Body of pancreas (tissue), 4 donors: ENCODE data around the gene PLEKHF1.
"Not testable (repeated sequence)": the region's sequence is repeated elsewhere in the genome, so short reads cannot be mapped to it uniquely, and the experiment has no call there.

Experiments
- POLR2A ChIP-seq, 3 donors: fragments of 450-650 bp; IDR thresholded peaks; one replicate each; pipeline ENCODE4 v1.6.1; 2016; ENCODE audit warnings: antibody characterized with exemption in 3 of 3, mild to moderate bottlenecking in 2 of 3
- TF ChIP-seq, protein P1 (sequence below), 7 experiments: fragments of 450-650 bp in 4 of 7; fragments of 200-600 bp in 3 of 7; sonication (generic) in 3 of 7; IDR thresholded peaks; one replicate each; pipeline ENCODE4 v1.5.1; 2016 to 2019; ENCODE audit warnings: antibody characterized with exemption in 7 of 7

DNA sequence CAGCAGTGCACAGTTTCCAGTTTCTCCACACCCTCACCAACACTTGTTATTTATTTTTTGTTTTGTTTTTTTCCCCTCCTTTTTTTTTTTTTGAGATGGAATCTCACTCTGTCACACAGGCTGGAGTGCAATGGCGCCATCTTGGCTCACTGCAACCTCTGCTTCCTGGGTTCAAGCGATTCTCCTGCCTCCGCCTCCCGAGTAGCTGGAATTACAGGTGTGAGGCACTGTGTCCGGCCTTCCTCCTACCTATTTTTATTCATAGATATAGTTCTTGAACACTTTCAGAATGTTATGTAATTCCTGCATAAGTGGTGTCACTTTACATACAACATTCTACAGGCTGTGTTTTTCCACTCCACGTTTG lies 5.7 kb downstream of the PLEKHF1 start:
- TF ChIP-seq, protein P1, sequence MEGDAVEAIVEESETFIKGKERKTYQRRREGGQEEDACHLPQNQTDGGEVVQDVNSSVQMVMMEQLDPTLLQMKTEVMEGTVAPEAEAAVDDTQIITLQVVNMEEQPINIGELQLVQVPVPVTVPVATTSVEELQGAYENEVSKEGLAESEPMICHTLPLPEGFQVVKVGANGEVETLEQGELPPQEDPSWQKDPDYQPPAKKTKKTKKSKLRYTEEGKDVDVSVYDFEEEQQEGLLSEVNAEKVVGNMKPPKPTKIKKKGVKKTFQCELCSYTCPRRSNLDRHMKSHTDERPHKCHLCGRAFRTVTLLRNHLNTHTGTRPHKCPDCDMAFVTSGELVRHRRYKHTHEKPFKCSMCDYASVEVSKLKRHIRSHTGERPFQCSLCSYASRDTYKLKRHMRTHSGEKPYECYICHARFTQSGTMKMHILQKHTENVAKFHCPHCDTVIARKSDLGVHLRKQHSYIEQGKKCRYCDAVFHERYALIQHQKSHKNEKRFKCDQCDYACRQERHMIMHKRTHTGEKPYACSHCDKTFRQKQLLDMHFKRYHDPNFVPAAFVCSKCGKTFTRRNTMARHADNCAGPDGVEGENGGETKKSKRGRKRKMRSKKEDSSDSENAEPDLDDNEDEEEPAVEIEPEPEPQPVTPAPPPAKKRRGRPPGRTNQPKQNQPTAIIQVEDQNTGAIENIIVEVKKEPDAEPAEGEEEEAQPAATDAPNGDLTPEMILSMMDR (IDR thresholded peaks at IDR 0.05), result not testable (repeated sequence)
- not testable (repeated sequence) for TF ChIP-seq POLR2A (IDR thresholded peaks at IDR 0.05)
